GM23248 (cell line): ENCODE results near the gene DCDC2.

ENCODE experiments used
- EZH2 ChIP-seq: fragments of 200-600 bp; sonication (generic); IDR thresholded peaks from 2 replicates; pipeline ENCODE4 v1.6.1; 2018; ENCODE audit warnings: antibody characterized with exemption, mild to moderate bottlenecking; ENCODE audit not compliant: insufficient read depth, poor library complexity, severe bottlenecking
- EZH2phosphoT487 ChIP-seq: fragments of 200-600 bp; sonication (generic); IDR thresholded peaks from 2 replicates; pipeline ENCODE4 v1.6.1; 2018; ENCODE audit warnings: antibody characterized with exemption, moderate library complexity, mild to moderate bottlenecking, low read depth; ENCODE audit not compliant: insufficient read depth

- TF ChIP-seq EZH2 (no peak), EZH2phosphoT487 (no peak)
Measured at GRCh38 chr6:24378473-24379097, 20.7 kb upstream of the DCDC2 start.
